Choroid plexus epithelial cell (primary cell): ENCODE measurements around the gene DTWD2.

Experiments
- DNase-seq: peaks from one replicate; pipeline ENCODE4 v3.0.0-alpha.2; 2010; ENCODE audit warnings: low read depth
- H3K4me3 ChIP-seq: 2 replicates; pipeline ENCODE4 v1.5.1; 2011; ENCODE audit warnings: low read depth, mild to moderate bottlenecking, control low read depth, low read length, moderate library complexity
- CTCF ChIP-seq: conservative IDR thresholded peaks from 2 replicates; pipeline ENCODE4 v1.5.1; 2011; ENCODE audit warnings: low read depth, mild to moderate bottlenecking, control low read depth, inconsistent platforms, low read length, moderate library complexity

DTWD2 gene

GRCh38 chr5:118946138-118946800, 42.1 kb downstream of the DTWD2 start:
- DNase-seq, result no peak
- no peak for TF ChIP-seq CTCF
- H3K4me3 ChIP-seq, result no peak overlapping the region

- H3K4me3 ChIP-seq, result no peak overlapping the region
- DNase-seq, result peak; percentile 14
- no peak for TF ChIP-seq CTCF
Observed at GRCh38 chr5:118937393-118938061, 50.8 kb downstream of the DTWD2 start.

GRCh38 chr5:118933703-118934102, 54.6 kb downstream of the DTWD2 start:
- DNase-seq, result no peak
- TF ChIP-seq CTCF, result no peak
- no peak overlapping the region for H3K4me3 ChIP-seq

- no peak overlapping the region for H3K4me3 ChIP-seq
- TF ChIP-seq CTCF, result no peak
- DNase-seq, result no peak
Observed at GRCh38 chr5:118931564-118931963, 56.8 kb downstream of the DTWD2 start.

GRCh38 chr5:118924006-118924389, 64.3 kb downstream of the DTWD2 start:
- no peak for TF ChIP-seq CTCF
- H3K4me3 ChIP-seq, result no peak overlapping the region
- no peak for DNase-seq

GRCh38 chr5:118923295-118924005, 64.9 kb downstream of the DTWD2 start:
- no peak for DNase-seq
- TF ChIP-seq CTCF, result no peak
- no peak overlapping the region for H3K4me3 ChIP-seq
